ENCODE results near the gene DHFR2. TPM values are rescaled to one million over a fixed set of nuclear protein-coding genes. Genes with fewer than 3 reads are reported as not detected.
A peak's percentile ranks its signal among the peaks of the same experiment; 100 is the strongest.
"Not testable (repeated sequence)": the region's sequence is repeated elsewhere in the genome, so short reads cannot be mapped to it uniquely, and the experiment has no call there.

DHFR2 gene
- total RNA-seq (2014; rRNA removed), result 2.2 and 2.6 TPM in 2 replicates
- Bru-seq, nascent RNA, result percentile 67 among the genes with signal in this experiment
- percentile 76 among the genes with signal in this experiment for BruChase-seq, experiment 1, labeled RNA remaining after a 6-hour chase
- BruChase-seq, experiment 2, labeled RNA remaining after a 2-hour chase, result percentile 73 among the genes with signal in this experiment
- long read RNA-seq, full-length matches to known transcripts, result 8 of 20 reads
- long read RNA-seq, partial matches to known transcripts, result 0 of 20 reads
- long read RNA-seq, other reads (novel, unspliced or antisense), result 12 of 20 reads

GRCh38 chr3:94062513-94063404 is at the start of gene DHFR2, which contains the start of gene NSUN3:
Gene DHFR2, minus strand, starts transcription at chr3:94062916. Its CDS starts 1,405 bp downstream, at chr3:94061511.
Gene NSUN3, plus strand, starts transcription at chr3:94063061. Its CDS starts 66 bp downstream, at chr3:94063127.
- no peaks in the 10 kb centered on the region for H3K27me3 ChIP-seq (ENCODE audit: low read length)
- POLR2A ChIA-PET (ENCODE audit: unreplicated experiment), result interaction anchor here (0.5 to 1.1 kb wide), 4 partner anchors 82 to 219 kb away, joined by 3 to 8 read pairs (median 4); partner anchors contain the start of genes ARL13B and PROS1
- H3K4me3 ChIP-seq (ENCODE audit: low read length), result peak within 1 kb of the TSS; percentile 91
- BruUV-seq (replicated peaks), result TSS peak; percentile 85
- CTCF ChIA-PET, result interaction anchor here (0.7 kb wide), 1 partner anchor 39 kb away, joined by 3 read pairs; no protein-coding TSS in a partner anchor
- H3K9me2 ChIP-seq (replicated peaks; ENCODE audit: low read length), result no peaks in the 10 kb centered on the region
- H3K9me3 ChIP-seq (ENCODE audit: low read length), result no peaks in the 10 kb centered on the region
- H3K9ac ChIP-seq (ENCODE audit: low read length), result peak within 1 kb of the TSS; percentile 96
- peaks cover 18% of the 10 kb centered on the region for H3K4me1 ChIP-seq (ENCODE audit: insufficient read depth, low read length)
- H2AFZ ChIP-seq (ENCODE audit: low read length), result peak within 1 kb of the TSS; percentile 86
- peak; percentile 98 for DNase-seq
- ATAC-seq, result peak; percentile 91
- intact Hi-C loops (cut with micrococcal nuclease), result loop anchor here (1.0 kb wide), 3 partner anchors 34 to 82 kb away; partner anchors contain the start of genes ARL13B and STX19
- no peak for TF ChIP-seq EZH2phosphoT487 (IDR thresholded peaks at IDR 0.05; ENCODE audit: borderline replicate concordance, low read length)
- no peak for TF ChIP-seq EZH2 (IDR thresholded peaks at IDR 0.05; ENCODE audit: low read length, unreplicated experiment)
- TF ChIP-seq CTCF (conservative IDR thresholded peaks at IDR 0.05; ENCODE audit: low read depth, low read length), result no peak
- H3K36me3 ChIP-seq (ENCODE audit: low read depth, low read length), result 0 out of 2 replicates have a peak, but pooled peaks cover 7% of the 10 kb centered on the region
- peaks cover 23% of the 10 kb centered on the region for H3K79me2 ChIP-seq (ENCODE audit: low read length)
- peak within 1 kb of the TSS; percentile 91 for H3K4me2 ChIP-seq (ENCODE audit: low read length)
- no peaks in the 10 kb centered on the region for H3F3A ChIP-seq (ENCODE audit: low read length, unreplicated experiment)
- H3K27ac ChIP-seq (ENCODE audit: low read length), result peak within 1 kb of the TSS; percentile 91
- no peaks in the 10 kb centered on the region for H4K20me1 ChIP-seq (ENCODE audit: low read length)

GRCh38 chr3:94110854-94111253 is 48.1 kb upstream of the DHFR2 start:
- TF ChIP-seq EZH2phosphoT487 (IDR thresholded peaks at IDR 0.05; ENCODE audit: borderline replicate concordance, low read length) (no peak), CTCF (conservative IDR thresholded peaks at IDR 0.05; ENCODE audit: low read depth, low read length) (no peak)
- no peaks in the 10 kb centered on the region for H3K4me1 ChIP-seq (ENCODE audit: insufficient read depth, low read length)
- H3K4me2 ChIP-seq (ENCODE audit: low read length), result no peak overlapping the region
- no peak overlapping the region for H3K4me3 ChIP-seq (ENCODE audit: low read length)
- no peaks in the 10 kb centered on the region for H3K27me3 ChIP-seq (ENCODE audit: low read length)
- no peaks in the 10 kb centered on the region for H3F3A ChIP-seq (ENCODE audit: low read length, unreplicated experiment)
- ChIA-PET CTCF (no interaction called here), POLR2A (ENCODE audit: unreplicated experiment) (no interaction called here)
- no peak overlapping the region for H3K9ac ChIP-seq (ENCODE audit: low read length)
- no peaks in the 10 kb centered on the region for H4K20me1 ChIP-seq (ENCODE audit: low read length)
- H3K9me2 ChIP-seq (replicated peaks; ENCODE audit: low read length), result no peaks in the 10 kb centered on the region
- no TSS peak for BruUV-seq (replicated peaks)
- H3K79me2 ChIP-seq (ENCODE audit: low read length), result no peaks in the 10 kb centered on the region
- no peak overlapping the region for H2AFZ ChIP-seq (ENCODE audit: low read length)
- ATAC-seq, result peak; percentile 13; the same call in 1 of the 2 replicates
- no peak overlapping the region for H3K27ac ChIP-seq (ENCODE audit: low read length)
- intact Hi-C loops (cut with micrococcal nuclease), result no loop called here
- no peak for DNase-seq
- H3K36me3 ChIP-seq (ENCODE audit: low read depth, low read length), result no peaks in the 10 kb centered on the region
- H3K9me3 ChIP-seq (ENCODE audit: low read length), result no peaks in the 10 kb centered on the region

- H3K27ac ChIP-seq (ENCODE audit: low read length); H3K36me3 ChIP-seq (ENCODE audit: low read depth, low read length); H3K9ac ChIP-seq (ENCODE audit: low read length); POLR2A ChIA-PET (ENCODE audit: unreplicated experiment); H2AFZ ChIP-seq (ENCODE audit: low read length); H3F3A ChIP-seq (ENCODE audit: low read length, unreplicated experiment); intact Hi-C loops (cut with micrococcal nuclease); DNase-seq; H3K79me2 ChIP-seq (ENCODE audit: low read length); BruUV-seq (replicated peaks); H3K9me3 ChIP-seq (ENCODE audit: low read length); H3K4me2 ChIP-seq (ENCODE audit: low read length); H3K9me2 ChIP-seq (replicated peaks; ENCODE audit: low read length); ATAC-seq; H3K27me3 ChIP-seq (ENCODE audit: low read length); CTCF ChIA-PET; H3K4me1 ChIP-seq (ENCODE audit: insufficient read depth, low read length); H4K20me1 ChIP-seq (ENCODE audit: low read length); H3K4me3 ChIP-seq (ENCODE audit: low read length): not testable (repeated sequence)
Observed at GRCh38 chr3:94110232-94110631, 47.5 kb upstream of the DHFR2 start.

All from PC-3 (cell line).